ENCODE data around the gene GPR146. TPM values are rescaled to one million over a fixed set of nuclear protein-coding genes. Genes with fewer than 3 reads are reported as not detected.
"Not testable (repeated sequence)": the region's sequence is repeated elsewhere in the genome, so short reads cannot be mapped to it uniquely, and the experiment has no call there.

GPR146 gene
- total and polyA plus RNA-seq, 8 donors = 2.0 to 14.6 (median 7.9) TPM

DNA sequence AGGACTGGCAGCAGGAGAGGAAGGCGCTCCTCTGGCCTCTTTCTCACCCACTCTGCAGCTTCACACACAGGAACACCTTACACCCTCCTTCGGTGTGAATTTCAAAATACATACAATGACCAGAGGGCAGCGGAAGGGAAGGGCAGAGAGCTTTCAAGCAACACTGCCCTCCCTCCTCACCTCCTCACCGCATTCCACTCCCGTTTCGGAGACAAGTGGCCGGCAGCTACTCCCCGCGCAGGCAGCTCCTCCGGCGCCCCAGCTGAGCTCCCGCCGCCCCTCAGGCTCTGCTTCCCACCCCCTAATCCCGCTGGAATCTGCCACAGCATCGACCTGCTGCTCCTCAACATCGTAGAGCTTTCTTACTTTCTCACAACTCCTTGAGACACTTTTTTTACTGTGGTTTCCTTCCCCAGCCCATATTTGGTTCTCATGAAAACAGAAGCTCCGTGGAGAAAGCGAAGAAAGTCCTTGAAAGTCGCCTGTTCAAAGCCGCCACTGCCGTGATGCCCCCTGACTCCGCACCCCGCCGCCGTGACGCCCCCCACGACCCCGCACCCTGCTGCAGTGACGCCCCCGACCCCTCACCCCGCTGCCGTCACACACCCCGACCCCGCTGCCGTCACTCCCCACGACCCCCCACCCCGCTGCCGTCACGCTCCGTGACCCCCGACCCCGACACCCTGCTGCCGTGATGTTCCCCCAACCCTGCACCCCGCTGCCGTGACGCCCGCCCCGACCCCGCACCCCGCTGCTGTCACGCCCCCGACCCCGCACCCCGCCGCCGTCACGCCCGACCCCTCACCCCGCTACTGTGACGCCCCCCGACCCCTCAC is 29.0 kb downstream of the GPR146 start:
- no peak overlapping the region for H3K27ac ChIP-seq

GRCh38 chr7:1074018-1074417 is 29.7 kb downstream of the GPR146 start:
- H3K9me3 ChIP-seq; intact Hi-C loops (cut with DNase I; ENCODE audit: low total_unique reads); DNase-seq; H3K36me3 ChIP-seq; H3K27ac ChIP-seq; H3K4me3 ChIP-seq; H3K27me3 ChIP-seq: not testable (repeated sequence)
- WGBS, 5 donors = 83 to 93% (median 87%) methylated on average over 2 to 43 of the region's 43 CpGs; no CpG with 5 or more reads in 1 of the 5 donors
- H3K4me1 ChIP-seq = peaks cover 19 to 31% (median 26%) of the 10 kb centered on the region in 4 donors

More for the DNA sequence above, 29.0 kb downstream of the GPR146 start:
- TF ChIP-seq POLR2A (IDR thresholded peaks at IDR 0.05) = no peak
- intact Hi-C loops (cut with DNase I; ENCODE audit: low total_unique reads) = no loop called here
- peak overlapping the region in 1 of 4 donors; percentile 3 for H3K4me3 ChIP-seq
- H3K36me3 ChIP-seq = no peaks in the 10 kb centered on the region
- 64 to 83% (median 70%) methylated on average over 29 to 61 of the region's 61 CpGs for WGBS, 5 donors
- no peak for DNase-seq
- no peaks in the 10 kb centered on the region for H3K9me3 ChIP-seq
- no peaks in the 10 kb centered on the region for H3K27me3 ChIP-seq
- peaks cover 17 to 25% (median 23%) of the 10 kb centered on the region in 4 donors for H3K4me1 ChIP-seq

DNA sequence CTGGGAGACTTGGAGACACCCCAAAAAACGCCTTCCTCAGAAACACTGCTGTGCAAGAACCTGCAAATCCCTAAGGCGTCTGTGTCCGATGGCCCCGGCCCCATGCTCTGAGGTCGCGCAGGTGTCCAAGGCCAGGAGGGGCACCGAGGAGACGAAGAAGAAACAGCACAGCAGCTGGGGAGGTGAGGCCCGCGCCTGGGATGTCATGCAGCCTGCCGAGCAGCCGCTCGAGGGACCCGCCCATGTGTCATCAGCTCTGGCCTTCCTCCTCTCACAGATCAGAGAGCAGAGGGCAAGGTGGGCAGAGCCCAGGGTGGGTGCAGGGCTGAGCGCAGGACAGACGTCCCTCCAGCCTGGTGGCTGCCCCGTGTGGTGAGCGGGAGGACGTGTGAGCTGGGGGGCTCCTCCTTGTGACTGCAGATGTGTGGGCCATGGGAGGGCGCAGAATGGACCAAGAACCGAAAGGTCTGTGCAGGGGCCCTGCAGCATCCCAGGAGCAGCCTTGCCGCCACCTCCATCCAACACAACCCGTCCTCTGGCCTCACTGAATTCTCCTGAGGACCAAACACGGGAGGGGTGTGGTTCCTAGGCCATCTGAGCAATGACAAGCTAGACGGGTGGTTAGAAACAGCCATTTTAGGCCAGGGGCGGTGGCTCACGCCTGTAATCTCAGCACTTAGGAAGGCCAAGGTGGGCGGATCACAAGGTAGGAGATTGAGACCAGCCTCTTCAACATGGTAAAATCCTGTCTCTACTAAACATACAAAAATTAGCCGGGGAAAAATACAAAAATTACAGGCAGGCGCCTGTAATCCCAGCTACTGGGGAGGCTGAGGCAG is 30.5 kb downstream of the GPR146 start:
- H3K4me1 ChIP-seq = peaks cover 19 to 38% (median 26%) of the 10 kb centered on the region in 4 donors
- 87 to 92% (median 91%) methylated on average over 10 to 30 of the region's 30 CpGs for whole genome bisulfite sequencing, 5 donors
- no peaks in the 10 kb centered on the region for H3K27me3 ChIP-seq
- no peak overlapping the region for H3K27ac ChIP-seq
- no peak for TF ChIP-seq POLR2AphosphoS5 (IDR thresholded peaks at IDR 0.05)
- TF ChIP-seq POLR2A (IDR thresholded peaks at IDR 0.05) = no peak
- no peak for TF ChIP-seq EP300 (IDR thresholded peaks at IDR 0.05)
- TF ChIP-seq CTCF (IDR thresholded peaks at IDR 0.05) = no peak
- intact Hi-C loops (cut with DNase I; ENCODE audit: low total_unique reads) = no loop called here
- H3K4me3 ChIP-seq = no peak overlapping the region
- H3K36me3 ChIP-seq = no peaks in the 10 kb centered on the region
- no peak for DNase-seq
- H3K9me3 ChIP-seq = no peaks in the 10 kb centered on the region

DNA sequence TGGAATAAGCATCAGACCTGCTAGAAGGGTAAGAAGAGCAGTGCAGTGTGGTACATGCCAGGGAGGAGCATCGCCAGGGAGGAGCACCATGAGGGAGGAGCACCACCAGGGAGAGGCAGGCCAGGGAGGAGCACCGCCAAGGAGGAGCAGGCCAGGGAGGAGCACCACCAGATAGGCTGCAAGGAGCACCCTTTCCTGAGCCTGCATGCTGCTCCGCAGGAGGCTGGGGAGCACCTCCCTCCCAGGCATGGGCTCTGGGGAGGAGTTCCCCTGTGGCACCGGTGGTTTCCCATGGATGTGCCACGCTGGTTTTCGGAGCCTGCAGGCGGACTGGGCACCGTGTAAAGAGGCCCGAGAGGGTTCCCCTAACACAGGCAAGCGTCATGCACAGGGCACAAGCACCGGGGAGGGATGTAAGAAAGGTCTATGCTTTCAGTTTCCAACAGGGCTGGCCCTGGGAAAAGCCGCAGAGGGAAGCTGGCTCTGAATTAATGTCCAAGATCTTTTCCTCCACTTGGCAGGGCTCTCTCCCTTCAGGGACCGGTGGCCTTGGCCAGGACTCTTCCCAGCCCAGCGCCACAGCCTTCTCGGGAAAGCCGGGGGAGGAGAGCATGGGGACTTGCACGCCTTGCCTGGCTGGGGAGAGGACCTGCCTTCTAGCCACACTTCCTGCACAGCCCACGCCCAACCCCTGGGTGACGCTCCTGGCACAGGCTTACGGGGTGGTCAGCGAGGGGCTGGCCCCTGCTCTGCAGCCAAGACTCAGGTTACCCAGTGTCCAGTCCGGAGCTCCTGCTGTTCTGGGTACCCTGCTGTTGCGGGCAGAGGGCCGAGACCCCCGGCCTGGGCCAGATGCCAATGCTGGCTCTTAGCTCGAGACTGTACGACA is 32.1 kb downstream of the GPR146 start:
- H3K9me3 ChIP-seq = no peaks in the 10 kb centered on the region
- WGBS, 5 donors = 36 to 60% (median 50%) methylated on average over 22 to 27 of the region's 27 CpGs
- peak overlapping the region; percentile 6 to 14 (median 11) for H3K4me3 ChIP-seq
- peak overlapping the region; percentile 25 to 82 (median 64) for H3K27ac ChIP-seq
- TF ChIP-seq POLR2A (IDR thresholded peaks at IDR 0.05) (no peak), CTCF (IDR thresholded peaks at IDR 0.05) (peak in 1 of 7 experiments; percentile 11), EP300 (IDR thresholded peaks at IDR 0.05) (no peak)
- H3K4me1 ChIP-seq = peaks cover 21 to 42% (median 32%) of the 10 kb centered on the region in 4 donors
- DNase-seq = peak in 1 of 2 donors; percentile 73
- no peaks in the 10 kb centered on the region for H3K27me3 ChIP-seq
- no peaks in the 10 kb centered on the region for H3K36me3 ChIP-seq
- intact Hi-C loops (cut with DNase I; ENCODE audit: low total_unique reads) = no loop called here

DNA sequence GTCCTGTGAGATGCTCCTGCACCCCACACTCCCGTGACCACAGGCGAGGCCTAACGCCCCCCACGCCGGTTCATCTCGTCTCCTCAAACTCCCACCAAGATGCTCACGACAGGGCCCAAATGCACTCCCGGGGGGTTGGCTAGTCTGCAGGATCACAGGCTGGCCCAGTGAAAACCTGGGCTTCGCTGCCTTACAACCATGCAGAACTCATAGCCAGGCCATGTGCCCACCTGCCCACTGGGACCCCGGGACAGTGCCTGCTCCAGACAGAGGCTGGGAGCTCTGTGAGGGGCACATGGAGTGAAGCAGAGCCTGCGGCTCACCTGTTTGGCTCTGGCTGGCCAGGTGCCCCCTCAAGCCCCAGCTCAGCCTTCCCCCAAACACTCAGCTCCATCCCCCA is 34.2 kb downstream of the GPR146 start:
- no peaks in the 10 kb centered on the region for H3K36me3 ChIP-seq
- 94 to 98% (median 96%) methylated on average over 9 to 11 of the region's 11 CpGs for WGBS, 5 donors
- H3K27me3 ChIP-seq = no peaks in the 10 kb centered on the region
- intact Hi-C loops (cut with DNase I; ENCODE audit: low total_unique reads) = no loop called here
- DNase-seq = no peak
- H3K4me1 ChIP-seq = peaks cover 34 to 63% (median 53%) of the 10 kb centered on the region in 4 donors
- TF ChIP-seq POLR2AphosphoS5 (IDR thresholded peaks at IDR 0.05) = no peak
- no peak for TF ChIP-seq CTCF (IDR thresholded peaks at IDR 0.05)
- TF ChIP-seq POLR2A (IDR thresholded peaks at IDR 0.05) = no peak
- no peak overlapping the region for H3K4me3 ChIP-seq
- H3K9me3 ChIP-seq = no peaks in the 10 kb centered on the region
- peak overlapping the region in 3 of 5 donors; percentile 58 to 82 (median 71) for H3K27ac ChIP-seq

All from stomach (tissue), 9 donors.